ENCODE data around the gene LRRC75A.
"Not testable (repeated sequence)": the region's sequence is repeated elsewhere in the genome, so short reads cannot be mapped to it uniquely, and the experiment has no call there.

LRRC75A gene

GRCh38 chr17:16471295-16471694, 20.7 kb downstream of the LRRC75A start:
- no peak for DNase-seq (ENCODE audit: low spot score)

GRCh38 chr17:16470265-16470664, 21.7 kb downstream of the LRRC75A start:
- DNase-seq (ENCODE audit: low spot score) = no peak

- no peak for DNase-seq (ENCODE audit: low spot score)
Observed at GRCh38 chr17:16468428-16468992, 23.5 kb downstream of the LRRC75A start.

GRCh38 chr17:16467886-16468285, 24.1 kb downstream of the LRRC75A start:
- no peak for DNase-seq (ENCODE audit: low spot score)

GRCh38 chr17:16467044-16467443, 24.9 kb downstream of the LRRC75A start:
- no peak for DNase-seq (ENCODE audit: low spot score)

GRCh38 chr17:16466407-16466806, 25.6 kb downstream of the LRRC75A start:
- no peak for DNase-seq (ENCODE audit: low spot score)

GRCh38 chr17:16465861-16466338, 26.1 kb downstream of the LRRC75A start:
- DNase-seq (ENCODE audit: low spot score) = no peak

- DNase-seq (ENCODE audit: low spot score) = no peak
Observed at GRCh38 chr17:16465052-16465312, 27.0 kb downstream of the LRRC75A start.

GRCh38 chr17:16464303-16465051, 27.5 kb downstream of the LRRC75A start:
- no peak for DNase-seq (ENCODE audit: low spot score)

GRCh38 chr17:16463358-16464302, 28.4 kb downstream of the LRRC75A start:
- DNase-seq (ENCODE audit: low spot score) = no peak

- no peak for DNase-seq (ENCODE audit: low spot score)
Observed at GRCh38 chr17:16462070-16462864, 29.7 kb downstream of the LRRC75A start.

GRCh38 chr17:16461606-16461866, 30.5 kb downstream of the LRRC75A start:
- DNase-seq (ENCODE audit: low spot score) = no peak

GRCh38 chr17:16460796-16461605, 31.0 kb downstream of the LRRC75A start:
- no peak for DNase-seq (ENCODE audit: low spot score)

GRCh38 chr17:16459855-16460550, 32.0 kb downstream of the LRRC75A start:
- DNase-seq (ENCODE audit: low spot score) = no peak

GRCh38 chr17:16459271-16459670, 32.7 kb downstream of the LRRC75A start:
- no peak for DNase-seq (ENCODE audit: low spot score)

- DNase-seq (ENCODE audit: low spot score) = no peak
Observed at GRCh38 chr17:16456742-16457316, 35.2 kb downstream of the LRRC75A start.

GRCh38 chr17:16455997-16456741, 35.8 kb downstream of the LRRC75A start:
- no peak for DNase-seq (ENCODE audit: low spot score)

- no peak for DNase-seq (ENCODE audit: low spot score)
Observed at GRCh38 chr17:16453493-16453851, 38.5 kb downstream of the LRRC75A start.

- DNase-seq (ENCODE audit: low spot score) = not testable (repeated sequence)
Observed at GRCh38 chr17:16452268-16452667, 39.7 kb downstream of the LRRC75A start.

GRCh38 chr17:16450028-16450427, 42.0 kb downstream of the LRRC75A start:
- DNase-seq (ENCODE audit: low spot score) = no peak
